ENCODE data around the gene SLC10A3.

- TF ChIP-seq CTCF (conservative IDR thresholded peaks at IDR 0.05; ENCODE audit: low read depth, low read length) = no peak
- no peak for TF ChIP-seq EZH2 (IDR thresholded peaks at IDR 0.05; ENCODE audit: low read length, unreplicated experiment)
Observed at GRCh38 chrX:154530286-154530685, 39.9 kb upstream of the SLC10A3 start.

All from PC-3 (cell line).